Measurements from ENCODE around the gene FBXO47.

GRCh38 chr17:38960402-38960801 is 6.8 kb downstream of the FBXO47 start:
- TF ChIP-seq CTCF (IDR thresholded peaks at IDR 0.05) (no peak), EZH2 (IDR thresholded peaks at IDR 0.05; ENCODE audit: borderline replicate concordance, insufficient read depth, low read depth, low read length, poor library complexity, severe bottlenecking) (no peak)
